Right lobe of liver (tissue), 6 donors: ENCODE measurements around the gene POMC. TPM values are rescaled to one million over a fixed set of nuclear protein-coding genes. Genes with fewer than 3 reads are reported as not detected.

ENCODE experiments used
- ATAC-seq, 4 donors: fragments of 200-7000 bp; cut with Tn5 transposase; one replicate each; pipeline ENCODE4 v1.9.1; 2020; ENCODE audit warnings: mild to moderate bottlenecking in 4 of 4, moderate library complexity in 4 of 4
- DNase-seq, 3 donors: peaks; one replicate each; pipeline ENCODE4 v3.0.0-alpha.2; 2020
- H3K27ac ChIP-seq, 3 donors: fragments of 200-600 bp; one replicate each; pipeline ENCODE4 v1.8.0; 2022
- H3K27me3 ChIP-seq, 2 donors: fragments of 200-600 bp; one replicate each; pipeline ENCODE4 v1.8.0; 2022
- H3K36me3 ChIP-seq, 4 donors: fragments of 200-600 bp; sonication (generic) in 1 of 4; one replicate each; pipeline versions ENCODE4 v1.5.1 to v1.8.0; 2017 to 2022; ENCODE audit warnings: control low read depth in 1 of 4
- H3K4me1 ChIP-seq, 4 donors: fragments of 200-600 bp; sonication (generic) in 1 of 4; one replicate each; pipeline versions ENCODE4 v1.5.1 to v1.8.0; 2017 to 2022; ENCODE audit warnings: control low read depth in 1 of 4
- H3K4me3 ChIP-seq, 3 donors: fragments of 200-600 bp; one replicate each; pipeline ENCODE4 v1.8.0; 2022
- H3K9me3 ChIP-seq, 4 donors: fragments of 200-600 bp; sonication (generic) in 1 of 4; one replicate each; pipeline versions ENCODE4 v1.5.1 to v1.8.0; 2017 to 2022; ENCODE audit warnings: control low read depth in 1 of 4
- POLR2A ChIP-seq: fragments of 450-650 bp; IDR thresholded peaks from one replicate; pipeline ENCODE4 v1.6.1; 2017; ENCODE audit warnings: antibody characterized with exemption, mild to moderate bottlenecking
- WGBS: methylation state at CpG from one replicate; pipeline ENCODE4 v1.1.6; 2018; ENCODE audit warnings: low coverage, low lambda C conversion rate; ENCODE audit not compliant: insufficient coverage; ENCODE audit errors: missing lambda C conversion rate; 5-methylcytosine and 5-hydroxymethylcytosine counted together
- intact Hi-C, 2 donors: fragments of 100-400 bp; cut with DNase I; formaldehyde crosslinking; loops; one replicate each; pipeline versions ENCODE4 v1.11.2 to v1.14.1; 2022
- total RNA-seq, 6 experiments: library from RNA; depleted of rRNA in 2 of 6; stranded (reverse); fragments of >200 nt in 2 of 6; fragmentation: NEBNext Ultra II Directional in 3 of 6; extraction: Animal tissue kit (Norgen Biotek cat#: 25700) in 3 of 6; gene quantifications; one replicate each; pipeline versions ENCODE4 v1.1.0 to v1.2.4, GENCODE V29; 2016 to 2023
- TF ChIP-seq, protein P1 (sequence below), 4 donors: fragments of 200-600 bp in 3 of 4; fragments of 450-650 bp in 1 of 4; IDR thresholded peaks; one replicate each; pipeline versions ENCODE4 v1.5.1 to v1.8.0; 2016 to 2022; ENCODE audit warnings: antibody characterized with exemption in 4 of 4, mild to moderate bottlenecking in 2 of 4
- donor health status: DM: no; HTN: yes; CAD: no.
- donor health status: DM: no; HTN: no; CAD: no.
- donor health status: DM: no; HTN: no; CAD: no.
- donor health status: DM: no; HTN: yes; CAD: no.
- donor health status: DM: no; HTN: yes; CAD: no.

Gene POMC
- total RNA-seq, 6 experiments from 2014 or later = 0.30 to 1.6 (median 0.57) TPM

DNA sequence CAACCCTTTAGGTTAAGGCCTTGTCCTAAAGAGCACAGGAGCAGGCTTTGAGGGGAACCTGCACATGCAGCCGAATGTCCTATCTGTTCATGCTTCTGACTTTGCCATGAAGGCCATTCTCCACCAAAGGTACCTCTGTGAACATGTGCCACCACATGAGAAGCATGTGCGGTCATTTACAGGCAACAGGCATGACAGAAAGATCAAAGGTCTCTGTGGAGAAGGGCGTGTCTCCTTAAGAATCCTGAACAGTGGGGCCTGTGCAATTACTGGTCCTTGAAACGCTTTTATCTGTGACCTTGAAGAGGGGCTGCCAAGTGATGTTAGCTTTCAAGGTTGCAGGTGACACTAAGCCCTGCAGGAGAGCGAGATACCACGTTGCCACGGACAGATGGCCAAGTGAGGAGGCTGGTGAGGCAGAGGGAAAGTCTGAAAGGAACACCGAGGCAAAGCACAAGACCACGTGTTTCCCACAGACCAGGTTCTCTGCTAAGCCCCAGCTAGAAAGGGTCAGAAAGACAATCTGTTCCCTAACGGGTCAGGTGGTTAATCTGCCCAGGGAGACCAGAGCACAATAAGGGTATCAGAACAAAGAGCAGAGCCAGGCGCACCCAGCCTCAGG is 19.5 kb upstream of the POMC start:
- Histone ChIP-seq H3K9me3 (no peaks in the 10 kb centered on the region), H3K27ac (no peak overlapping the region), H3K27me3 (no peaks in the 10 kb centered on the region), H3K36me3 (no peaks in the 10 kb centered on the region), H3K4me3 (no peak overlapping the region), H3K4me1 (no peaks in the 10 kb centered on the region)
- 56% methylated on average over 9 of the region's 11 CpGs for WGBS
- no peak for ATAC-seq
- DNase-seq = no peak
- TF ChIP-seq, protein P1, sequence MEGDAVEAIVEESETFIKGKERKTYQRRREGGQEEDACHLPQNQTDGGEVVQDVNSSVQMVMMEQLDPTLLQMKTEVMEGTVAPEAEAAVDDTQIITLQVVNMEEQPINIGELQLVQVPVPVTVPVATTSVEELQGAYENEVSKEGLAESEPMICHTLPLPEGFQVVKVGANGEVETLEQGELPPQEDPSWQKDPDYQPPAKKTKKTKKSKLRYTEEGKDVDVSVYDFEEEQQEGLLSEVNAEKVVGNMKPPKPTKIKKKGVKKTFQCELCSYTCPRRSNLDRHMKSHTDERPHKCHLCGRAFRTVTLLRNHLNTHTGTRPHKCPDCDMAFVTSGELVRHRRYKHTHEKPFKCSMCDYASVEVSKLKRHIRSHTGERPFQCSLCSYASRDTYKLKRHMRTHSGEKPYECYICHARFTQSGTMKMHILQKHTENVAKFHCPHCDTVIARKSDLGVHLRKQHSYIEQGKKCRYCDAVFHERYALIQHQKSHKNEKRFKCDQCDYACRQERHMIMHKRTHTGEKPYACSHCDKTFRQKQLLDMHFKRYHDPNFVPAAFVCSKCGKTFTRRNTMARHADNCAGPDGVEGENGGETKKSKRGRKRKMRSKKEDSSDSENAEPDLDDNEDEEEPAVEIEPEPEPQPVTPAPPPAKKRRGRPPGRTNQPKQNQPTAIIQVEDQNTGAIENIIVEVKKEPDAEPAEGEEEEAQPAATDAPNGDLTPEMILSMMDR (IDR thresholded peaks at IDR 0.05) = no peak
- TF ChIP-seq POLR2A = no peak
- intact Hi-C loops = no loop called here

DNA sequence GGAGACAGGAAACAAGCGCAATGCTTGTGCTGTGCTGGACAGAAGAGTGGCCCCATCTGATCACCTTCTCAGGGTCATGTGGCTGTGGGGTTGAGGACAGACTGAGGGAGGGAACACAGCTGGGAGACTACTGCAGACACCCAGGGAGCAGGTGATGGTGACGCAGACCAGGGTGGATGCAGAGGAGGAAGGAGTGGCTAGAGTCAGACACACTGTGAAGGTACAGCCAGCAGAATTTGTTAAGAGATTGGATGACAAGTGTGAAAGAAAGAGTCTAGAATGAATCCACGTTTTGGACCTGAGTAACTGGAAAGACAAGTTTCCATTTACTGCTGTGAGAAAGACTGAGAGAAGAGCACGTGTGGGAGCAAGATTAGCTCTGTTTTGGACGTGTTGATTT is 15.9 kb upstream of the POMC start:
- intact Hi-C loops = no loop called here
- no peaks in the 10 kb centered on the region for H3K27me3 ChIP-seq
- no peak overlapping the region for H3K27ac ChIP-seq
- no peak for TF ChIP-seq POLR2A
- TF ChIP-seq, protein P1 (IDR thresholded peaks at IDR 0.05) = no peak
- H3K36me3 ChIP-seq = no peaks in the 10 kb centered on the region
- H3K9me3 ChIP-seq = no peaks in the 10 kb centered on the region
- no peaks in the 10 kb centered on the region for H3K4me1 ChIP-seq
- DNase-seq (no peak), ATAC-seq (no peak)
- 23% methylated on average over 3 of the region's 5 CpGs for WGBS
- no peak overlapping the region for H3K4me3 ChIP-seq

DNA sequence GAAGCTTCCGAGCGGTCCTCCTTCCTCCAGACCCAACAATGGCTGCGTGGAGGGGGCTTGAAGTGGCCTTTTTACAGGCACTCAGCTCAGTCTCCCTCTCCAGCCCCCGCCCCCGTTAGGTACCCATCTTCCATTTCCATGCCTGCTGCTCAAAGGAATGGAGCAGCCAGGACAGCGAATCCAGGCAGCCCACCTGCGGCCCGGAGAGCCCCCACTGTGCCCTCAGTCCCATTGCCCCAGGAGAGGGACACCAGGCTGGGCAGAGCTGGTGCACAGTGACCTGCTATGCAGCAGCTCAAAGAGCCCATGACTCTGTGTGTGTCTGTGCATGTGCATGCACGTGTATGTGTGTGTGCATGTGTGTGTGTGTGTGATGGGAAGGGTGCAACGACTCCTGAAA is 10.6 kb upstream of the POMC start:
- H3K27me3 ChIP-seq = no peaks in the 10 kb centered on the region
- DNase-seq = no peak
- H3K4me3 ChIP-seq = no peak overlapping the region
- no peaks in the 10 kb centered on the region for H3K9me3 ChIP-seq
- peak in 1 of 4 donors; percentile 26 for ATAC-seq
- WGBS = 43% methylated on average over 2 of the region's 10 CpGs
- no peak overlapping the region for H3K27ac ChIP-seq
- intact Hi-C loops = no loop called here
- H3K4me1 ChIP-seq = no peaks in the 10 kb centered on the region
- no peaks in the 10 kb centered on the region for H3K36me3 ChIP-seq
- no peak for TF ChIP-seq POLR2A
- TF ChIP-seq, protein P1 (IDR thresholded peaks at IDR 0.05) = no peak

DNA sequence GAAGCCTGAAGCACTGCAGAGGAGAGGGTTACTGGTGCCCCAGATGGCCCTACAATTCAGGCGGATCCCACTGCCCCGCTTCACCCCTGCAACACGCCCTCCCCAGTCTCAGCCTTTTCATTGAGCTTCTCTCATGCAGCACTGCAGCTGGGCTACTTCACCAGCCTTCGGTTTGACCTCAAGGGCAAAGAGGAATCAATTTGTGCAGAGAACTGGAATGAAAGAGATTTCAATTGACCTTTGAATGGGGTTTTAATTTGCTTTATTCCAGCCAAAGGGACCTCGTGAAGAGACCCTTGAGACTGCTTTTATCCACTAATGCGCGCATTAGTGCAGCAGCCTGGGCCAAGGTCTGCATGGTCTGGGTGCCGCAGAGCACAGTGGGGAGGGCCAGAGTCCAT is 8.8 kb upstream of the POMC start:
- 77% methylated on average over 4 of the region's 8 CpGs for WGBS

More for the DNA sequence above, 8.8 kb upstream of the POMC start:
- no peak for TF ChIP-seq POLR2A
- TF ChIP-seq, protein P1 (IDR thresholded peaks at IDR 0.05) = no peak
- DNase-seq (no peak), ATAC-seq (no peak)
- Histone ChIP-seq H3K27me3 (no peaks in the 10 kb centered on the region), H3K36me3 (no peaks in the 10 kb centered on the region), H3K9me3 (no peaks in the 10 kb centered on the region), H3K27ac (no peak overlapping the region), H3K4me3 (no peak overlapping the region), H3K4me1 (no peaks in the 10 kb centered on the region)
- intact Hi-C loops = no loop called here
